ENCODE measurements around the gene ANKMY1. TPM values are rescaled to one million over a fixed set of nuclear protein-coding genes. Genes with fewer than 3 reads are reported as not detected.

ANKMY1 gene
- polyA plus RNA-seq, 1 experiment = 6.8 TPM

DNA sequence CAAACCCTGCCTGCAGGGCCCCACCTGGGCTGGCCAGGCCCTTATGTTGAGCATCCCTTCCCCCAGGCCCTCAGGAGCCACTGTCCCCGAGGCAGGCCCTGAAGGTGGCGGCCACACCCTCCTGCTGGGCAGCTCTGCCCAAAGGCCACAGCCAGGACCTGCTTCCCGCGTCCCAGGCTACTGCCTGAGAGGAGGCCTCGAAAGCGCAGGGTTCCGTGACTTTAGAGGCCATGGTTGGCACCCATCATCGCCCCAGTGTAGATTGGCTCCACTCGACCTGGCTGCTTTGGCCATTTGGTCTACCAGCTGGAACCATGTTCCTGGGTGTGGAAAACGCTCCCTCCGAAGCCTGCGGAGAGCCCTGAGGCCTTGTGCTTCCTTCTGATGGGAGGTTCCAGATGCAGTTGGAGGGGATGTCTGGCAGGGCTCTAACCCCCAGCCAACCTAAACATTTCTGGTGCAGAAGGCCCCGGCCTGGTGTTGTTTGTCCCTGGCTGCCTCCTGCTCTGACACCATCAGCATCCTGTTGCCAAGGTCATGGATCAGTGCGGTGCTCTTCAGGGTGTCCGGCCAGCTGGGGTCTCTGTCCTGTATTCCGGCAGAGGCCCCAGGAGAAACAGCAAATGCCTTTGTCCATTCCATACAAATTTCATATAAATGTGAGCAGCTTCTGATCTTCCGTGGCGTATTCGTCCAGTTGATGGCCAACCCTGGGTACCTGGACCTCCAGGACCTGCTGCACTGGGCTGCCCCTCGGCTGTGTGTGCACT lies 43.5 kb upstream of the ANKMY1 start:
- Histone ChIP-seq H3K4me3 (ENCODE audit: low read depth, low read length) (no peak overlapping the region), H3K27me3 (ENCODE audit: control insufficient read depth, insufficient read depth, low read length) (no peaks in the 10 kb centered on the region), H3K36me3 (ENCODE audit: control insufficient read depth, insufficient read depth, low read length) (peaks cover 6% of the 10 kb centered on the region)
- no peak for DNase-seq (ENCODE audit: low read depth)
- ChIA-PET POLR2A (no interaction called here), CTCF (no interaction called here)
- TF ChIP-seq CTCF (IDR thresholded peaks at IDR 0.05; ENCODE audit: insufficient read depth, low read depth, low read length) = no peak

- no peaks in the 10 kb centered on the region for H3K27me3 ChIP-seq (ENCODE audit: control insufficient read depth, insufficient read depth, low read length)
- TF ChIP-seq CTCF (IDR thresholded peaks at IDR 0.05; ENCODE audit: insufficient read depth, low read depth, low read length) = no peak
- DNase-seq (ENCODE audit: low read depth) = no peak
- ChIA-PET POLR2A (no interaction called here), CTCF (no interaction called here)
- H3K4me3 ChIP-seq (ENCODE audit: low read depth, low read length) = no peak overlapping the region
- peaks cover 8% of the 10 kb centered on the region for H3K36me3 ChIP-seq (ENCODE audit: control insufficient read depth, insufficient read depth, low read length)
Measured at GRCh38 chr2:240600451-240600961, 42.7 kb upstream of the ANKMY1 start.

DNA sequence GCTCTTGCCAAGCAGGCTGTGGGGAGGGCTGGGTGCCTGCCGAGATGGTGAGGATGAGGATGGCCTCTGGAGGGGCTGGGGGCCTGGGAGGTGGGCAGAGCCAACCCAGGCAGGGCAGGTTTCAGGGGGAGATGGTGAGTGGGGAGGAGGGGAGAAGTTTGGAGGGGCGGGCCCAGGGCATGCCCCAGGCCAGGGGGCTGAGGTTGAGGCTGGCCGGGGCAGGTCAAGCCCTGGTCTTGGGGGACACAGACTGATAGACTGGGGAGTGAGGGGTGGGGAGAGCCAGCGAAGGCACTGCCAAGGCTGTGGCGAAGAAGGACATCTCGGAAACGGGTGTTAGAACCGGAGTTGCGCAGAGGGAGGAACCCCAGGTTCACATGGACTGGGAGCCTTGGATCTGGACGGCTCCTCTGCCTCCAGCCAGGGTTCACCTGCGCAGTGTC lies 41.4 kb upstream of the ANKMY1 start:
- ChIA-PET CTCF (no interaction called here), POLR2A (no interaction called here)
- H3K4me3 ChIP-seq (ENCODE audit: low read depth, low read length) = no peak overlapping the region
- no peak for DNase-seq (ENCODE audit: low read depth)
- H3K27me3 ChIP-seq (ENCODE audit: control insufficient read depth, insufficient read depth, low read length) = no peaks in the 10 kb centered on the region
- no peak for TF ChIP-seq CTCF (IDR thresholded peaks at IDR 0.05; ENCODE audit: insufficient read depth, low read depth, low read length)
- H3K36me3 ChIP-seq (ENCODE audit: control insufficient read depth, insufficient read depth, low read length) = peaks cover 10% of the 10 kb centered on the region

GRCh38 chr2:240598311-240598911 lies 40.6 kb upstream of the ANKMY1 start:
- TF ChIP-seq CTCF (IDR thresholded peaks at IDR 0.05; ENCODE audit: insufficient read depth, low read depth, low read length) = no peak
- H3K36me3 ChIP-seq (ENCODE audit: control insufficient read depth, insufficient read depth, low read length) = peaks cover 12% of the 10 kb centered on the region
- no peak overlapping the region for H3K4me3 ChIP-seq (ENCODE audit: low read depth, low read length)
- no peak for DNase-seq (ENCODE audit: low read depth)
- POLR2A ChIA-PET = no interaction called here
- CTCF ChIA-PET = no interaction called here
- H3K27me3 ChIP-seq (ENCODE audit: control insufficient read depth, insufficient read depth, low read length) = no peaks in the 10 kb centered on the region

DNA sequence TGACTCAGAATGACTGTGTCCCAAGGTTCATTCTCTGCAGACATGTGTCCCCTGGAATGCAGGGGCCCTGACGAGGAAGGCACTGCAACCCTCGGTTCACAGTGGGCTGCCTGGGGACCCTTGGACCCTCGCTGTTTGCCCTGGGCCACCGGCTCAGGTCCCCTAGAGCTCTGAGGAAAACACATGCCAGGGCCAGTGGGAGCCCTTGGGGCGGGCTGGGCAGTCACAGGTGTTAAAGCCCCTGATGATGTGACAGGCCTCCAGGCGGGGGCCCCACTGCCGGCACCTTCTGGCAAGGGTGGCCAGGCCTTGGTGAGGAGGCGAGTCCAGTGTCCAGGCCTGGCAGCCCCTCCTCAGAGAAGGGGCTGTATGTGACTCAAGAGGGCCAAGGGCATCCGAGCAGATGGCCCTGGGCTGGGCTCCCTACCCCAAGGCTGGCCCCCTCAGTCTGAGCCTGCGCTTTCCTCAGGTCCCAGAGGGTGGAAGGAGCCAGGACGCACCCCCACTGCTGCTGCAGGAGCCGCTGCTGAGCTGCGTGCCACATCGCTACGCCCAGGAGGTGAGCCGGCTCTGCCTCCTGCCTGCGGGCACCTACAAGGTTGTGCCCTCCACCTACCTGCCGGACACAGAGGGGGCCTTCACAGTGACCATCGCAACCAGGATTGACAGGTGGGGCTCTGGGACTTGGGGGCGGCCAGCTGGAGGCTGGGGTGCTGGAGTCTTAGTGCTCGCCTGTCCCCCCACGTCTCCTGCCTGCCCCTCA lies 39.8 kb upstream of the ANKMY1 start:
- DNase-seq (ENCODE audit: low read depth) = no peak
- no peak overlapping the region for H3K4me3 ChIP-seq (ENCODE audit: low read depth, low read length)
- ChIA-PET POLR2A (no interaction called here), CTCF (no interaction called here)
- H3K36me3 ChIP-seq (ENCODE audit: control insufficient read depth, insufficient read depth, low read length) = peaks cover 15% of the 10 kb centered on the region
- no peaks in the 10 kb centered on the region for H3K27me3 ChIP-seq (ENCODE audit: control insufficient read depth, insufficient read depth, low read length)
- no peak for TF ChIP-seq CTCF (IDR thresholded peaks at IDR 0.05; ENCODE audit: insufficient read depth, low read depth, low read length)

Data from BJ (cell line).